Gastrocnemius medialis (tissue), 4 donors: Measurements from ENCODE around the gene PPM1M.

Source experiments
- CTCF ChIP-seq, 5 experiments: fragments of 450-650 bp in 3 of 5; fragments of 200-600 bp in 2 of 5; sonication (generic) in 2 of 5; IDR thresholded peaks in 4 of 5; conservative IDR thresholded peaks in 1 of 5; 1 replicate in 4 of 5; 2 replicates in 1 of 5; pipeline ENCODE4 v1.5.1; 2016 to 2019; ENCODE audit warnings: antibody characterized with exemption in 5 of 5, mild to moderate bottlenecking in 3 of 5, moderate library complexity in 3 of 5
- POLR2A ChIP-seq, 2 donors: fragments of 450-650 bp; IDR thresholded peaks; one replicate each; pipeline ENCODE4 v1.6.1; 2017; ENCODE audit warnings: antibody characterized with exemption in 2 of 2, mild to moderate bottlenecking in 2 of 2, moderate library complexity in 2 of 2

GRCh38 chr3:52227766-52228165 lies 17.8 kb upstream of the PPM1M start:
- no peak for TF ChIP-seq POLR2A (IDR thresholded peaks at IDR 0.05)
- TF ChIP-seq CTCF (IDR thresholded peaks at IDR 0.05 in 4 of 5, conservative IDR thresholded peaks at IDR 0.05 in 1 of 5), result no peak
